HG03108 (cell line): Measurements from ENCODE around the gene G6PD.
"Not testable (repeated sequence)": the region's sequence is repeated elsewhere in the genome, so short reads cannot be mapped to it uniquely, and the experiment has no call there.

Source experiments
- ATAC-seq: cut with Tn5 transposase; IDR thresholded peaks from one replicate; pipeline ENCODE4 v1.9.1; 2021; ENCODE audit warnings: moderate library complexity; ENCODE audit not compliant: unreplicated experiment

The G6PD gene

GRCh38 chrX:154515966-154516655, 30.5 kb downstream of the G6PD start, which contains the start of gene FAM3A:
TSS of gene FAM3A (minus strand) at chrX:154516232. CDS start at chrX:154515772, 460 bp downstream.
- ATAC-seq, result peak; percentile 92

- ATAC-seq, result no peak
Measured at GRCh38 chrX:154515090-154515965, 31.3 kb downstream of the G6PD start.

- no peak for ATAC-seq
Measured at GRCh38 chrX:154513716-154514115, 32.9 kb downstream of the G6PD start.

GRCh38 chrX:154512879-154513553, 33.6 kb downstream of the G6PD start:
- no peak for ATAC-seq

- ATAC-seq, result no peak
Measured at GRCh38 chrX:154511761-154512160, 34.9 kb downstream of the G6PD start.

- ATAC-seq, result no peak
Measured at GRCh38 chrX:154509455-154509854, 37.2 kb downstream of the G6PD start.

GRCh38 chrX:154508384-154508745, 38.3 kb downstream of the G6PD start:
- no peak for ATAC-seq

GRCh38 chrX:154507673-154508383, 38.8 kb downstream of the G6PD start:
- no peak for ATAC-seq

GRCh38 chrX:154506483-154507332, 39.9 kb downstream of the G6PD start:
- ATAC-seq, result no peak

- ATAC-seq, result no peak
Measured at GRCh38 chrX:154505734-154506133, 40.9 kb downstream of the G6PD start.

- ATAC-seq, result no peak
Measured at GRCh38 chrX:154502989-154503388, 43.7 kb downstream of the G6PD start.

GRCh38 chrX:154502098-154502497, 44.5 kb downstream of the G6PD start:
- no peak for ATAC-seq

- ATAC-seq, result not testable (repeated sequence)
Measured at GRCh38 chrX:154501423-154501822, 45.2 kb downstream of the G6PD start.

- ATAC-seq, result not testable (repeated sequence)
Measured at GRCh38 chrX:154496591-154497137, 50.0 kb downstream of the G6PD start.

- no peak for ATAC-seq
Measured at GRCh38 chrX:154495472-154495922, 51.1 kb downstream of the G6PD start.

- ATAC-seq, result no peak
Measured at GRCh38 chrX:154494715-154495114, 51.9 kb downstream of the G6PD start.

GRCh38 chrX:154490414-154491083, 56.1 kb downstream of the G6PD start, which contains the start of gene SLC10A3:
TSS of gene SLC10A3 (minus strand) at chrX:154490629. CDS start at chrX:154488940, 1,689 bp downstream.
- peak; percentile 74 for ATAC-seq

- peak; percentile 5 for ATAC-seq
Measured at GRCh38 chrX:154490021-154490413, 56.6 kb downstream of the G6PD start.

GRCh38 chrX:154489182-154489581, 57.5 kb downstream of the G6PD start:
- no peak for ATAC-seq
